ENCODE results near the gene ANGPTL8. TPM values are rescaled to one million over a fixed set of nuclear protein-coding genes. Genes with fewer than 3 reads are reported as not detected.

Gene ANGPTL8
- total RNA-seq, 1 experiment from 2014 or later = not detected

DNA sequence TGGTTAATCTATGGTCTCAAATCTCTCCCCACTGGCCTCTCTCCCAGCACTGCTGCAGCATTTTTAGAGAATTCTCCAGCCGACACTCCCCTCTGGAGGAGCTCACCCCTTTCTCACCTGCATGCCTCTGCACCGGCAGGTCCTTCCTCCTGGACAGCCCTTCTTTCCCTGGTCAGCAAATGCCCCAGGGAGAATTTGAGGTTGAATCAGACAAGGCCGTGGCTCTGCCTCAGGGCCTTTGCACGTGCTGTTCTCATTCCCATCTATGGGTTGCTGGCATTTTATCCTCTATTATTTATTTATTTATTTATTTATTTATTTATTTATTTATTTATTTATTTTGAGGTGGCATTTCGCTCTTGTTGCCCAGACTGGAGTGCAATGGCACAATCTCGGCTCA is 24.3 kb downstream of the ANGPTL8 start:
- H3K4me1 ChIP-seq (ENCODE audit: control insufficient read depth, insufficient read depth, low read length) = no peaks in the 10 kb centered on the region; the same call in 1 of the 2 replicates
- ATAC-seq = no peak
- DNase-seq (ENCODE audit: low read depth, low spot score) = no peak
- TF ChIP-seq SIN3A (IDR thresholded peaks at IDR 0.05; ENCODE audit: borderline replicate concordance, insufficient read depth, low read depth, low read length) = no peak
- no peak for TF ChIP-seq POLR2AphosphoS5 (IDR thresholded peaks at IDR 0.05; ENCODE audit: low read depth, low read length)
- no peak overlapping the region for H3K27ac ChIP-seq (ENCODE audit: low read length)
- ChIA-PET POLR2A (no interaction called here), CTCF (no interaction called here)
- BruUV-seq (replicated peaks) = no TSS peak
- intact Hi-C loops (cut with micrococcal nuclease; ENCODE audit: unreplicated experiment) (no loop called here), in situ Hi-C loops (cut with HindIII; ENCODE audit: low pct_unique_long_range_greater_than_20kb, low sequenced_read_pairs) (no loop called here)
- no peaks in the 10 kb centered on the region; the same call in 1 of the 2 replicates for H3K36me3 ChIP-seq (ENCODE audit: control insufficient read depth, insufficient read depth, low read length)
- no peaks in the 10 kb centered on the region for H3K9me3 ChIP-seq (ENCODE audit: control insufficient read depth, insufficient read depth, low read depth, low read length)
- H3K27me3 ChIP-seq (ENCODE audit: control insufficient read depth, insufficient read depth, low read length) = no peaks in the 10 kb centered on the region
- no peak overlapping the region for H3K4me3 ChIP-seq (ENCODE audit: low read depth in 2 of 2, low read length in 2 of 2)

GRCh38 chr19:11264452-11265176 is 25.2 kb downstream of the ANGPTL8 start:
- no peak for TF ChIP-seq POLR2AphosphoS5 (IDR thresholded peaks at IDR 0.05; ENCODE audit: low read depth, low read length)
- no peak for TF ChIP-seq REST (IDR thresholded peaks at IDR 0.05; ENCODE audit: insufficient read depth in 1 of 2, low read depth in 2 of 2, low read length in 1 of 2)
- TF ChIP-seq TCF7L2 (IDR thresholded peaks at IDR 0.05; ENCODE audit: low read depth, low read length) = no peak
- no peak for TF ChIP-seq CTCF (IDR thresholded peaks at IDR 0.05)
- TF ChIP-seq SIN3A (IDR thresholded peaks at IDR 0.05; ENCODE audit: borderline replicate concordance, insufficient read depth, low read depth, low read length) = no peak
- H3K9me3 ChIP-seq (ENCODE audit: control insufficient read depth, insufficient read depth, low read depth, low read length) = no peaks in the 10 kb centered on the region
- H3K4me1 ChIP-seq (ENCODE audit: control insufficient read depth, insufficient read depth, low read length) = no peaks in the 10 kb centered on the region; the same call in 1 of the 2 replicates
- DNase-seq (ENCODE audit: low read depth, low spot score) (no peak), ATAC-seq (no peak)
- in situ Hi-C loops (cut with HindIII; ENCODE audit: low pct_unique_long_range_greater_than_20kb, low sequenced_read_pairs) = no loop called here
- no peak overlapping the region for H3K4me3 ChIP-seq (ENCODE audit: low read depth in 2 of 2, low read length in 2 of 2)
- BruUV-seq (replicated peaks) = no TSS peak
- intact Hi-C loops (cut with micrococcal nuclease; ENCODE audit: unreplicated experiment) = no loop called here
- no peaks in the 10 kb centered on the region; the same call in 1 of the 2 replicates for H3K36me3 ChIP-seq (ENCODE audit: control insufficient read depth, insufficient read depth, low read length)
- ChIA-PET CTCF (no interaction called here), POLR2A (no interaction called here)
- no peak overlapping the region for H3K27ac ChIP-seq (ENCODE audit: low read length)
- H3K27me3 ChIP-seq (ENCODE audit: control insufficient read depth, insufficient read depth, low read length) = no peaks in the 10 kb centered on the region

DNA sequence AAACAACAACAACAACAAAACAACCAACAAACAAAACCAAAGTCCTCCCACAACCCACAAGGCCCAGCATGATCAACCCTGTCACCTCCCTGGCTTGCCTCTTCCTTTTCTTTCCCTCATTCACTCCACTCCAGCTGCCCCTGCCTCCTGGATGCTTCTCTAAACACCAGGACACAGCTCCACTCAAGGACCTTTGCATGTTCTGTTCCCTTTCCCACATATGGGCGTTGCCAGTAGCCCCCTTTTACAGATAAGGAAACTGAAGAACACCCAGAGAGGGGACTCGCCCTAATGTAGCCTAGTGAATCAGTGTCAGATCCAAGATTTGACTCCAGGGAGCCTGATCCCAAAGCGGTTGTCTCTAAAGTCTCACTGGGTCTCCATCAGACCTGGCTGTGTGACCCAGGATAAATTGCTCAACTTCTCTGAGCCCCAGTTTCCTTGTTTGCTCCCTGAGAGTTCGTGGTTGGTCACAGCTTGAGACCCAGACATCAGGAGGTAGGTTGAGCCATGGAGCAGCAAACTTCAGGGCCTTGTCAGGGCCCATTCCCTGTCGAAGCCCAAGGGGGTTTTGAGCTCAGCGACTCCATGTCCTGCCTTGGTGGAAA is 25.9 kb downstream of the ANGPTL8 start:
- no peak for TF ChIP-seq REST (IDR thresholded peaks at IDR 0.05; ENCODE audit: insufficient read depth in 1 of 2, low read depth in 2 of 2, low read length in 1 of 2)
- no peak for TF ChIP-seq POLR2AphosphoS5 (IDR thresholded peaks at IDR 0.05; ENCODE audit: low read depth, low read length)
- TF ChIP-seq TCF7L2 (IDR thresholded peaks at IDR 0.05; ENCODE audit: low read depth, low read length) = no peak
- TF ChIP-seq CTCF (IDR thresholded peaks at IDR 0.05) = no peak
- no peaks in the 10 kb centered on the region for H3K9me3 ChIP-seq (ENCODE audit: control insufficient read depth, insufficient read depth, low read depth, low read length)
- no peak overlapping the region for H3K27ac ChIP-seq (ENCODE audit: low read length)
- ATAC-seq (no peak), DNase-seq (ENCODE audit: low read depth, low spot score) (no peak)
- intact Hi-C loops (cut with micrococcal nuclease; ENCODE audit: unreplicated experiment) (no loop called here), in situ Hi-C loops (cut with HindIII; ENCODE audit: low pct_unique_long_range_greater_than_20kb, low sequenced_read_pairs) (no loop called here)
- no peaks in the 10 kb centered on the region for H3K27me3 ChIP-seq (ENCODE audit: control insufficient read depth, insufficient read depth, low read length)
- POLR2A ChIA-PET = no interaction called here
- no TSS peak for BruUV-seq (replicated peaks)
- no peaks in the 10 kb centered on the region; the same call in 1 of the 2 replicates for H3K36me3 ChIP-seq (ENCODE audit: control insufficient read depth, insufficient read depth, low read length)
- CTCF ChIA-PET = no interaction called here
- no peaks in the 10 kb centered on the region; the same call in 1 of the 2 replicates for H3K4me1 ChIP-seq (ENCODE audit: control insufficient read depth, insufficient read depth, low read length)
- H3K4me3 ChIP-seq (ENCODE audit: low read depth in 2 of 2, low read length in 2 of 2) = no peak overlapping the region

All from Panc1 (cell line).